ENCODE measurements around the gene OTUB1. TPM values are rescaled to one million over a fixed set of nuclear protein-coding genes. Genes with fewer than 3 reads are reported as not detected.

Gene OTUB1
- total RNA-seq, result 10 to 100 TPM; 73.6 to 88.9 (median 82.4) TPM
- total RNA-seq (2013), result 36.2 TPM

- ATAC-seq (peak; percentile 91 to 94 (median 93)), DNase-seq (peak; percentile 78 to 93)
- H3K4me1 Mint-ChIP-seq, result peaks cover 11 to 28% of the 10 kb centered on the region in 2 donors
- under 1% methylated on average over 63 of the region's 63 CpGs for WGBS (ENCODE audit: insufficient coverage)
- peak within 1 kb of the TSS; percentile 97 for H3K27ac Mint-ChIP-seq
- no peak for TF ChIP-seq CTCF (IDR thresholded peaks at IDR 0.05)
- Histone ChIP-seq H3K36me3 (ENCODE audit: control insufficient read depth, insufficient read depth, low read length) (peaks cover 22% of the 10 kb centered on the region), H3K27me3 (ENCODE audit: control insufficient read depth, insufficient read depth, low read length) (no peaks in the 10 kb centered on the region), H3K27ac (ENCODE audit: low read length) (peak within 1 kb of the TSS; percentile 89), H3K4me1 (ENCODE audit: control insufficient read depth, insufficient read depth, low read length) (peaks cover 33% of the 10 kb centered on the region), H3K9me3 (ENCODE audit: control insufficient read depth, insufficient read depth, low read length) (no peaks in the 10 kb centered on the region), H3K4me3 (ENCODE audit: low read length) (peak within 1 kb of the TSS; percentile 76)
- intact Hi-C loops (cut with micrococcal nuclease), result no loop called here
- H3K27me3 Mint-ChIP-seq (ENCODE audit: low read depth in 2 of 2), result no peaks in the 10 kb centered on the region
- H3K36me3 Mint-ChIP-seq, result no peaks in the 10 kb centered on the region
- H3K9me3 Mint-ChIP-seq, result no peaks in the 10 kb centered on the region
- peak within 1 kb of the TSS; percentile 100 for H3K4me3 Mint-ChIP-seq
Measured at GRCh38 chr11:63986156-63986931, at the start of gene OTUB1. OTUB1 (plus strand) TSS chr11:63986438; CDS start chr11:63986457, 19 bp downstream.

- ATAC-seq (peak; percentile 1 to 2 (median 2)), DNase-seq (peak in 1 of 2 donors; percentile 53)
- WGBS (ENCODE audit: insufficient coverage), result 24% methylated on average over 30 of the region's 30 CpGs
- H3K27ac ChIP-seq (ENCODE audit: low read length), result peak overlapping the region; percentile 70
- no peaks in the 10 kb centered on the region for H3K27me3 ChIP-seq (ENCODE audit: control insufficient read depth, insufficient read depth, low read length)
- Mint-ChIP-seq H3K4me1 (peaks cover 30 to 31% of the 10 kb centered on the region in 2 donors), H3K36me3 (no peaks in the 10 kb centered on the region), H3K27me3 (ENCODE audit: low read depth in 2 of 2) (no peaks in the 10 kb centered on the region), H3K9me3 (no peaks in the 10 kb centered on the region), H3K4me3 (peak overlapping the region; percentile 89), H3K27ac (peak overlapping the region; percentile 83 to 91)
- no peaks in the 10 kb centered on the region for H3K36me3 ChIP-seq (ENCODE audit: control insufficient read depth, insufficient read depth, low read length)
- peaks cover 19% of the 10 kb centered on the region for H3K4me1 ChIP-seq (ENCODE audit: control insufficient read depth, insufficient read depth, low read length)
- H3K9me3 ChIP-seq (ENCODE audit: control insufficient read depth, insufficient read depth, low read length), result no peaks in the 10 kb centered on the region
- no peak for TF ChIP-seq CTCF (IDR thresholded peaks at IDR 0.05)
- intact Hi-C loops (cut with micrococcal nuclease), result loop anchor here (2.0 to 5.0 kb wide), 3 partner anchors 49 to 99 kb away; partner anchors contain the start of gene MARK2
- H3K4me3 ChIP-seq (ENCODE audit: low read length), result peak overlapping the region; percentile 66
Measured at GRCh38 chr11:63937713-63938478, 48.3 kb upstream of the OTUB1 start.

GRCh38 chr11:63938479-63939396 lies 47.5 kb upstream of the OTUB1 start, which contains the start of gene NAA40:
NAA40 (plus strand) TSS chr11:63939002; CDS start chr11:63939097, 95 bp downstream.
- Mint-ChIP-seq H3K27ac (peak within 1 kb of the TSS; percentile 83 to 91), H3K27me3 (ENCODE audit: low read depth in 2 of 2) (no peaks in the 10 kb centered on the region), H3K36me3 (no peaks in the 10 kb centered on the region), H3K4me1 (peaks cover 30 to 31% of the 10 kb centered on the region in 2 donors), H3K9me3 (no peaks in the 10 kb centered on the region), H3K4me3 (peak within 1 kb of the TSS; percentile 89)
- DNase-seq (peak; percentile 91 to 97), ATAC-seq (peak; percentile 89 to 94 (median 91))
- Histone ChIP-seq H3K27me3 (ENCODE audit: control insufficient read depth, insufficient read depth, low read length) (no peaks in the 10 kb centered on the region), H3K27ac (ENCODE audit: low read length) (peak within 1 kb of the TSS; percentile 70), H3K9me3 (ENCODE audit: control insufficient read depth, insufficient read depth, low read length) (no peaks in the 10 kb centered on the region), H3K4me1 (ENCODE audit: control insufficient read depth, insufficient read depth, low read length) (peaks cover 19% of the 10 kb centered on the region), H3K36me3 (ENCODE audit: control insufficient read depth, insufficient read depth, low read length) (no peaks in the 10 kb centered on the region), H3K4me3 (ENCODE audit: low read length) (peak within 1 kb of the TSS; percentile 66)
- intact Hi-C loops (cut with micrococcal nuclease), result loop anchor here (2.0 to 5.0 kb wide), 3 partner anchors 50 to 100 kb away; partner anchors contain the start of gene MARK2
- under 1% methylated on average over 86 of the region's 92 CpGs for WGBS (ENCODE audit: insufficient coverage)
- TF ChIP-seq CTCF (IDR thresholded peaks at IDR 0.05), result no peak

Data from natural killer cell (primary cell).